Muscle of leg (tissue), 11 donors: ENCODE data around the gene FBXO30. TPM values are rescaled to one million over a fixed set of nuclear protein-coding genes. Genes with fewer than 3 reads are reported as not detected.

Experiments
- DNase-seq: peaks from one replicate; pipeline ENCODE4 v3.0.0; 2013
- H3K27ac ChIP-seq: one replicate; pipeline ENCODE4 v1.5.1; 2013; ENCODE audit warnings: mild to moderate bottlenecking, low read length, control low read depth
- H3K27me3 ChIP-seq: one replicate; pipeline ENCODE4 v1.6.1; 2013; ENCODE audit warnings: low read length; ENCODE audit not compliant: control insufficient read depth, insufficient read depth
- H3K36me3 ChIP-seq: one replicate; pipeline ENCODE4 v1.6.1; 2013; ENCODE audit warnings: low read length; ENCODE audit not compliant: control insufficient read depth, insufficient read depth
- H3K4me1 ChIP-seq: one replicate; pipeline ENCODE4 v1.6.1; 2013; ENCODE audit warnings: low read length; ENCODE audit not compliant: control insufficient read depth, insufficient read depth
- H3K4me3 ChIP-seq: one replicate; pipeline ENCODE4 v1.5.1; 2013; ENCODE audit warnings: low read length, control low read depth
- H3K9me3 ChIP-seq: replicated peaks from 2 replicates; pipeline ENCODE4 v1.6.1; 2013; ENCODE audit warnings: low read depth, low read length; ENCODE audit not compliant: control insufficient read depth
- WGBS: methylation state at CpG from one replicate; pipeline ENCODE4 v1.1.5; 2013; ENCODE audit warnings: missing lambda C conversion rate; ENCODE audit not compliant: insufficient coverage; 5-methylcytosine and 5-hydroxymethylcytosine counted together
- polyA plus RNA-seq, 8 donors: library from polyadenylated mRNA; unstranded; fragments of 120-200 nt; gene quantifications; one replicate each; pipeline versions ENCODE4 v1.2.1 to v1.2.3, GENCODE V29; 2013; ENCODE audit warnings: inconsistent platforms in 1 of 8, low replicate concordance in 1 of 8; ENCODE audit not compliant: insufficient read length in 8 of 8, insufficient read depth in 1 of 8
- total RNA-seq: library from RNA; stranded (reverse); fragments of 120-200 nt; gene quantifications from one replicate; pipeline ENCODE4 v1.2.4, GENCODE V29; 2013

Gene FBXO30
- total and polyA plus RNA-seq, 9 donors: 7.2 to 12.4 (median 10.1) TPM

DNA sequence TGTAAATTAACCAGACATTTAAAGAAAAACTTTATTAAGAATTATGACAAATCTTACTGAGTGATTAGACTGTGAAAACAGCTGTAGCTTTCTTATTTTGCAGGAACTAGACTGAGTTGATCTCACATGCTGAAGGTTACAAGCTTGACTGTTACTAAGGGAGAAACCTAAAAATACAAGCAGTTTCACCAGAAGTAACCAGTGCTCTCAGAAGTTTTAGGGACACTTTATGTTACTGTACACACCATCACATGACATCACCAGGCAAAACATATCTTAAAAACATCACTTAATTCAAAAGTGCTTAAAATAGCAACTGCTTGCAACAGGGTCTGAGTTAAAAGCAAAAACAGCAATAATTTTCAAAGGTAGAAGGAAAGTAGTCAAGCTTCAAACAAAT is 5.4 kb downstream of the FBXO30 start:
- Histone ChIP-seq H3K9me3 (no peaks in the 10 kb centered on the region), H3K36me3 (peaks cover 18% of the 10 kb centered on the region), H3K27me3 (no peaks in the 10 kb centered on the region), H3K4me1 (no peaks in the 10 kb centered on the region), H3K4me3 (no peak overlapping the region), H3K27ac (no peak overlapping the region)
- no peak for DNase-seq

DNA sequence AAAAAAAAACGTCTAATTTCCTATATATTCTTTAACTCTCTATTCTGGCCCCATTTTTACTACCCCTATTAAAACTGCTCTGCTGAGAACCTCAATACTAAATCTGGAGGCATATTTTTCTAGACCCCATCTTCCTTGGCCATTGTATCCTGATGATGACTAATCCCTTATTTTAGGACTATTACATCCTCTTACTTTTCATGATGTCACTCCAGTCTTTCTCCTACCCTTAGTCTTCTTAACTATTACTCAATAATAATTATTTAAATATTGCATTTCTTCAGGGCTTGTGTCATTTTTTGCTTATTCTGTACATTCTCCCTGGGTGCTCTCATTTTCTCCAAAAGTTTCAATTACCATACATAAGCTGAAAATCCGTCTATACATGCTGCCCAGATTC is 6.4 kb downstream of the FBXO30 start:
- no peak overlapping the region for H3K4me3 ChIP-seq
- H3K27me3 ChIP-seq: no peaks in the 10 kb centered on the region
- no peaks in the 10 kb centered on the region for H3K9me3 ChIP-seq
- WGBS: 100% methylated on average over 1 of the region's 2 CpGs
- no peak for DNase-seq
- H3K27ac ChIP-seq: no peak overlapping the region
- peaks cover 19% of the 10 kb centered on the region for H3K36me3 ChIP-seq
- H3K4me1 ChIP-seq: no peaks in the 10 kb centered on the region

DNA sequence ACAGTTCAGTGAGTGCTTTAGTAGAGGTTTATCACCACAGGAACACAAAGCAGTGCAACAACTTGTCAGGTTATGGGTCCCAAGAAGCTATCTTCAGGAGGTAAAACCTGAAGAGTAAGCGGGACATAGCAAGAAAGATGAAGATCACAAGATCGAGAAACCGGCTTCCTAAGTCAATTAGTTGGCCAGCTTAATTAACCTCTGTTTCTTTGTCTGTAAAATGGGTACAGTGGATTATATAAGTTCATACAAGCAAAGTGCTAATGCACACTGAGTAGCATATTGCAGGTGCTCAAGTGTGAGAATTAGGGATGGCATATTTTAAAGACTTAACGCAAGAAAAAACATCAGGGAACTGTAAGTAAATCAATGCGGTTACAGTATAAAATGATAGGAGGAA is 12.5 kb downstream of the FBXO30 start:
- no peak for DNase-seq
- WGBS: 96% methylated on average over 5 of the region's 5 CpGs
- Histone ChIP-seq H3K4me1 (no peaks in the 10 kb centered on the region), H3K4me3 (no peak overlapping the region), H3K9me3 (no peaks in the 10 kb centered on the region), H3K27me3 (no peaks in the 10 kb centered on the region), H3K36me3 (peaks cover 30% of the 10 kb centered on the region), H3K27ac (no peak overlapping the region)

DNA sequence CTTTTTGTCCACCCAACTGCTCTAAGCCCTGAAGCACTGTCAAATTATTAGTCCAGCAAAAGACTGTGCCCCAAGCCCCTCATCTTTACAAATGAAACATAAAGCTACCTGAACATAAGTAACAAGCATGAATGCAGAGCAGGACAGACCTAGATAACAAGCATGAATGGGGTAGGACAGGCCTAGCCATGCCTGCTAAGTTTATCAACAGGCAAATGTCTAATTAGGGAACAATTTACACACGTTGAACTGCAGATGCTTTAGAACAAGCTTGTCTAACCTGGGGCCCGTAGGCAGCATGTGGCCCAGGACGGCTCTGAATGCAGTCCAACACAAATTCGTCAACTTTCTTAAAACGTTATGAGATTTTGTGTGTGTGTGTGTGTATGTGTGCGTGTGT is 13.6 kb downstream of the FBXO30 start:
- 89% methylated on average over 6 of the region's 6 CpGs for WGBS
- Histone ChIP-seq H3K27me3 (no peaks in the 10 kb centered on the region), H3K27ac (no peak overlapping the region), H3K4me3 (no peak overlapping the region), H3K9me3 (no peaks in the 10 kb centered on the region), H3K4me1 (no peaks in the 10 kb centered on the region), H3K36me3 (peaks cover 28% of the 10 kb centered on the region)
- DNase-seq: no peak

DNA sequence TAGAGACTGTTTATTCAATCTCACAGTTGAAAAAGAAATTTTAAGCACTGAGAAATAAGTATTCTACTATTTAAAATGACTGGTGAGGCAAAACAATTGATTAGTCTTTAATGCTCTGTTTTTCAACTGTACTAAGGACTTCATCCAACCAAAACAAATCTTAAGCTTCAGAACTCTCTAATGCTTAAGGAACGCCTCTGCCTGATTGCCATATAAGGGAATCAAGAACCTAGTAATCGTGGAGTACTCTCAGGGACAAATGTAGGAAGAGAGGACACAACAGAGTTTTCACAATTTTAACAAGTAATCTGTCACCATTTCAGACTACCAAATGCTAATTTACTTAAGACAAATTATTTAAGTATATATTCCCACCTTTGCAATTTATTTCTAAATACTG is 16.1 kb downstream of the FBXO30 start:
- no peak for DNase-seq
- Histone ChIP-seq H3K4me1 (no peaks in the 10 kb centered on the region), H3K4me3 (no peak overlapping the region), H3K36me3 (peaks cover 11% of the 10 kb centered on the region), H3K27me3 (no peaks in the 10 kb centered on the region), H3K9me3 (no peaks in the 10 kb centered on the region), H3K27ac (no peak overlapping the region)
- WGBS: no CpG with 5 or more reads among the region's 2 CpGs

DNA sequence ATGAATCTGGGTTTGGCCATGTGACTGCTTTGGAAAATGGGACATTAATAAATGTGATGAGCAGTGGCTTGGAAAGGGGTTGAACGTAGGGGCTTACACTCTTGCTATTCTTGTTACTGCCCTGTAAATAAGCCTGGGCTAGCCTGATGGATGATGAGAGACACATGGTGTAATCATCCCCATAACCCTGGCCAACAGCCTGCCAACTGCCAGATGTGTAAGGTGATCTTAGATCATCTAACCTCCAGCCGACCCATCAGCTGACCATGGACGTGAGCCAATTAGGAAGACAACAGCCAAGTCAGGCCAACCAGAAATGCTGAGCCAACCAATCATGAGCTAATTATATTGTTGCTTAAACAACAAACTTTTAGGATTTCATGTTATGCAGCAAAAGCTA is 25.2 kb downstream of the FBXO30 start:
- no peak overlapping the region for H3K4me3 ChIP-seq
- DNase-seq: peak; percentile 23
- no peaks in the 10 kb centered on the region for H3K4me1 ChIP-seq
- 80% methylated on average over 2 of the region's 3 CpGs for WGBS
- H3K27me3 ChIP-seq: no peaks in the 10 kb centered on the region
- no peak overlapping the region for H3K27ac ChIP-seq
- H3K9me3 ChIP-seq: peaks cover 11% of the 10 kb centered on the region
- H3K36me3 ChIP-seq: peaks cover 2% of the 10 kb centered on the region

DNA sequence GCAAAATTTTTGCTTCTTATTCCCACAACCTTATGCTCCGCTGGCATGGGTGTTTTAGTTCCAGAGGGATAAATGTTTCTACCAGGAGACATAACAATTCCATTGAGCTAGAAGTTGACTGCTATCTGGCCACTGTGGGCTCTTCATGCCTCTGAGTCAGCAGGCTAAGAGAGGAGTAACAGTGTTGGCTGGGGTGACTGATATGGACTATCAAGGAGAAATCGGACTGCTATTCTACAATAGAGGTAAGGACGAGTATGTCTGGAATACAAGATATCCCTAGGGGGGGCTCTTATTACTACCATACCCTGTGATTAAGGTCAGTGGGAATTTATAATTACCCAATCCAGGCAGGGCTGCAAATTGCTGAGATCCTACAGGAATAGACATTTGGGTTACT is 26.9 kb downstream of the FBXO30 start:
- Histone ChIP-seq H3K27ac (no peak overlapping the region), H3K4me3 (no peak overlapping the region), H3K27me3 (no peaks in the 10 kb centered on the region), H3K4me1 (no peaks in the 10 kb centered on the region), H3K36me3 (peaks cover 2% of the 10 kb centered on the region), H3K9me3 (peaks cover 11% of the 10 kb centered on the region)
- no peak for DNase-seq
- WGBS: no CpG with 5 or more reads among the region's 3 CpGs

DNA sequence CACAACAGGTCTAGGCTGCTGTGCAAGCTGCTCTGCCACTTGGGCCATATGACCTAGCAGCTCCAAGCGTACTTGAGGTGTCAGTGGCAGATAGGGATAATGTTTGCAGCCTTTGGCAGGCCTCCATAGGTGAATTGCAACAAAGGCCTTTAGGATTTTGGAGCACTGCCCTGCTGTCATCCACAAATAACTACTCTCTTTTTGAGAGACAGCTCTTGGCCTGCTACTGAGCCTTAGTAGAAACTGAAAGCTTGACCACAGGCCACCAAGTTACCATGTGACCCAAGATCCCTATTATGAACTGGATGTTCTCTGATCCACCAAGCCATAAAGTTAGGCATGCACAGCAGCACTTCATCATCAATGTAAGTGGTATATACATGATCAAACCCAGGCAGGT is 29.9 kb downstream of the FBXO30 start:
- no peak for DNase-seq
- H3K27me3 ChIP-seq: no peaks in the 10 kb centered on the region
- WGBS: 71% methylated on average over 1 of the region's 1 CpG
- peaks cover 12% of the 10 kb centered on the region for H3K9me3 ChIP-seq
- no peaks in the 10 kb centered on the region for H3K4me1 ChIP-seq
- peaks cover 2% of the 10 kb centered on the region for H3K36me3 ChIP-seq
- H3K4me3 ChIP-seq: no peak overlapping the region
- H3K27ac ChIP-seq: no peak overlapping the region

DNA sequence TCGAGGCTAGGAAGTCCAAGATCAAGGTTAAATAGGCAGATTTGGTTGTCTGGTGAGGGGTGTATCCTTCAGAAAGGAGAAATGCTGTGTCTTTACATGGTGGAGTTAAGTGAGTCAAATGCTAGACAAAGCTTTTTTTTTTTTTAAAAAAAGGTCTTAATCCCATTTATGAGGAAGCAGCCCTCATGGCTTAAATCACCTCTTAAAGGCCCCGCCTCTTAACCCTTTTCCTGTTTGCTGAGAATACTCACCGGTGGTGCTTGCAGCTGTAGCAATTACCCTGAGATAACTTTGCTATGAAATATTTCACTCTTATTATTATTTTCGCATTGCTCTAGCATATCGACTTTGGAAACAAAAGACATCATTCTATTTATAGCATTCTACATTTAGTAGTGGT is 30.8 kb downstream of the FBXO30 start:
- H3K27ac ChIP-seq: no peak overlapping the region

DNA sequence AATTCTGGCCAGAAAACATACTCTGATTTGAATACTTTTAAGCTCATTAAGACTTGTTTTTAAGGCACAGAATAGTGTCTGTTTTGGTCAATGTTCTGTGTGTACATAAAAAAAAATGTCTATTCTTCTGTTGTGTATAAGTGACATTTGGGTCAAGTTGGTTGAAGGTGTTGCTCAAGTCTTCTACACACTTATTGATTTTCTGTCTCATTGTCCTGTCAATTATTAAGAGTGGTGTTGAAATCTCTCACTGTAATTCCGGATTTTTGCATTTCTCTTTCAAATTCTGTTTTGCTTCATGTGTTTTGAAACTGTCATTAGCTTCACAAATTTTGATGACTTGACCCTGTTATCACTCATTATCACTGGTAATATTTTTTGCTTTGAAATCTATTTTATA is 41.7 kb downstream of the FBXO30 start:
- peaks cover 3% of the 10 kb centered on the region for H3K9me3 ChIP-seq
- H3K4me1 ChIP-seq: no peaks in the 10 kb centered on the region
- no CpG with 5 or more reads among the region's 1 CpG for WGBS
- H3K4me3 ChIP-seq: no peak overlapping the region
- no peak for DNase-seq
- no peaks in the 10 kb centered on the region for H3K27me3 ChIP-seq
- H3K27ac ChIP-seq: no peak overlapping the region
- H3K36me3 ChIP-seq: no peaks in the 10 kb centered on the region

More for the DNA sequence above, 30.8 kb downstream of the FBXO30 start:
- 82% methylated on average over 2 of the region's 5 CpGs for WGBS
- no peaks in the 10 kb centered on the region for H3K27me3 ChIP-seq
- no peak overlapping the region for H3K4me3 ChIP-seq
- no peak for DNase-seq
- peaks cover 9% of the 10 kb centered on the region for H3K9me3 ChIP-seq
- H3K36me3 ChIP-seq: peaks cover 2% of the 10 kb centered on the region
- H3K4me1 ChIP-seq: no peaks in the 10 kb centered on the region

DNA sequence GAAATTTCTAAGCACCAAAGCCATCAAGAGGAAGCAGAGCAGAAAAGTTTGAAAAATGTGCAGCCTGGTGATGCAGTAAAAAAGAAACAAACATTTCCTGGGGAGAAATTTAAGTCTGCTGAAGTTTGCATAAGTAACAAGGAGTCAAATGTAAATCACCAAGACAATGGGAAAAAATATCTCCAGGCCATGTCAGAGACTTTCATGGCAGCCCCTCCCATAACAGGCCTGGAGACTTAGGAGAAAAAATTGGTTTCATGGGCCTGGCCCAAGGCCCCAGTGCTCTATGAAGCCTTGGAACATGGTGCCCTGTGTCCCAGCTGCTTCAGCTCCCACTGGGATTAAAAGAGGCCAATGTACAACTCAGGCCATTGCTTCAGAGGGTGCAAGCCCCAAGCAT is 49.1 kb downstream of the FBXO30 start:
- Histone ChIP-seq H3K9me3 (no peaks in the 10 kb centered on the region), H3K27me3 (no peaks in the 10 kb centered on the region), H3K4me1 (no peaks in the 10 kb centered on the region), H3K36me3 (no peaks in the 10 kb centered on the region), H3K4me3 (no peak overlapping the region), H3K27ac (no peak overlapping the region)
- DNase-seq: no peak
